Bronchial epithelial cell (primary cell): ENCODE measurements around the gene CHGA. TPM values are rescaled to one million over a fixed set of nuclear protein-coding genes. Genes with fewer than 3 reads are reported as not detected.
A peak's percentile ranks its signal among the peaks of the same experiment; 100 is the strongest.

Experiments
- DNase-seq: peaks from one replicate; pipeline ENCODE4 v3.0.0-alpha.2; 2010; ENCODE audit warnings: low read depth
- FAIRE-seq: peaks from 2 replicates; lab custom pipeline; 2011; peaks lifted over from hg19 to GRCh38; lab: Jason Lieb, UNC
- H3K27me3 ChIP-seq: 2 replicates; pipeline ENCODE4 v1.5.1; 2011; ENCODE audit warnings: low read length; ENCODE audit not compliant: control insufficient read depth, insufficient read depth
- H3K36me3 ChIP-seq: 2 replicates; pipeline ENCODE4 v1.5.1; 2011; ENCODE audit warnings: low read length; ENCODE audit not compliant: control insufficient read depth, insufficient read depth
- H3K4me3 ChIP-seq: 2 replicates; pipeline ENCODE4 v1.5.1; 2011; ENCODE audit warnings: mild to moderate bottlenecking, low read depth, low read length, control low read depth
- total RNA-seq: library from RNA; depleted of rRNA; stranded (reverse); fragments of >200 nt; gene quantifications from 2 replicates; pipeline ENCODE4 v1.2.1, GENCODE V29; 2014
- TF ChIP-seq, protein P1 (sequence below): IDR thresholded peaks from 2 replicates; pipeline ENCODE4 v1.5.1; 2011; ENCODE audit warnings: mild to moderate bottlenecking, moderate library complexity, low read length, control low read depth, inconsistent platforms; ENCODE audit not compliant: insufficient read depth, severe bottlenecking

Gene CHGA
- total RNA-seq, 1 donor from 2014 or later: not detected

- Histone ChIP-seq H3K27me3 (no peaks in the 10 kb centered on the region), H3K4me3 (no peak overlapping the region), H3K36me3 (peaks cover 19% of the 10 kb centered on the region)
- FAIRE-seq (no peak), DNase-seq (no peak)
- TF ChIP-seq, protein P1, sequence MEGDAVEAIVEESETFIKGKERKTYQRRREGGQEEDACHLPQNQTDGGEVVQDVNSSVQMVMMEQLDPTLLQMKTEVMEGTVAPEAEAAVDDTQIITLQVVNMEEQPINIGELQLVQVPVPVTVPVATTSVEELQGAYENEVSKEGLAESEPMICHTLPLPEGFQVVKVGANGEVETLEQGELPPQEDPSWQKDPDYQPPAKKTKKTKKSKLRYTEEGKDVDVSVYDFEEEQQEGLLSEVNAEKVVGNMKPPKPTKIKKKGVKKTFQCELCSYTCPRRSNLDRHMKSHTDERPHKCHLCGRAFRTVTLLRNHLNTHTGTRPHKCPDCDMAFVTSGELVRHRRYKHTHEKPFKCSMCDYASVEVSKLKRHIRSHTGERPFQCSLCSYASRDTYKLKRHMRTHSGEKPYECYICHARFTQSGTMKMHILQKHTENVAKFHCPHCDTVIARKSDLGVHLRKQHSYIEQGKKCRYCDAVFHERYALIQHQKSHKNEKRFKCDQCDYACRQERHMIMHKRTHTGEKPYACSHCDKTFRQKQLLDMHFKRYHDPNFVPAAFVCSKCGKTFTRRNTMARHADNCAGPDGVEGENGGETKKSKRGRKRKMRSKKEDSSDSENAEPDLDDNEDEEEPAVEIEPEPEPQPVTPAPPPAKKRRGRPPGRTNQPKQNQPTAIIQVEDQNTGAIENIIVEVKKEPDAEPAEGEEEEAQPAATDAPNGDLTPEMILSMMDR: no peak
These were observed 30.6 kb downstream of the CHGA start for GRCh38 chr14:92953526-92953925.

GRCh38 chr14:92954933-92955332, 32.0 kb downstream of the CHGA start:
- H3K4me3 ChIP-seq: no peak overlapping the region
- TF ChIP-seq, protein P1: no peak
- peaks cover 17% of the 10 kb centered on the region for H3K36me3 ChIP-seq
- H3K27me3 ChIP-seq: no peaks in the 10 kb centered on the region
- FAIRE-seq (no peak), DNase-seq (no peak)

GRCh38 chr14:92955381-92955780, 32.4 kb downstream of the CHGA start:
- no peak for DNase-seq
- Histone ChIP-seq H3K4me3 (no peak overlapping the region), H3K27me3 (no peaks in the 10 kb centered on the region), H3K36me3 (peaks cover 17% of the 10 kb centered on the region)
- FAIRE-seq: no peak
- TF ChIP-seq, protein P1: no peak

- no peak for FAIRE-seq
- TF ChIP-seq, protein P1: no peak
- no peaks in the 10 kb centered on the region for H3K27me3 ChIP-seq
- DNase-seq: no peak
- H3K4me3 ChIP-seq: no peak overlapping the region
- H3K36me3 ChIP-seq: peaks cover 18% of the 10 kb centered on the region
These were observed 34.0 kb downstream of the CHGA start for GRCh38 chr14:92956961-92957360.

GRCh38 chr14:92958373-92959188, 35.6 kb downstream of the CHGA start:
- Histone ChIP-seq H3K27me3 (no peaks in the 10 kb centered on the region), H3K4me3 (no peak overlapping the region), H3K36me3 (peaks cover 16% of the 10 kb centered on the region)
- FAIRE-seq (peak; percentile 80), DNase-seq (no peak)
- TF ChIP-seq, protein P1: no peak
